Loucy (cell line): ENCODE data around the gene FGGY.

ENCODE experiments used
- EZH2phosphoT487 ChIP-seq: fragments of 200-600 bp; IDR thresholded peaks from 2 replicates; pipeline ENCODE4 v1.6.1; 2018; ENCODE audit warnings: antibody characterized with exemption, mild to moderate bottlenecking, moderate library complexity, borderline replicate concordance
- TF ChIP-seq, protein P1 (sequence below): fragments of 200-600 bp; sonication (generic); conservative IDR thresholded peaks from 2 replicates; pipeline ENCODE4 v1.5.1; 2014; ENCODE audit warnings: mild to moderate bottlenecking, antibody characterized with exemption, low read length

DNA sequence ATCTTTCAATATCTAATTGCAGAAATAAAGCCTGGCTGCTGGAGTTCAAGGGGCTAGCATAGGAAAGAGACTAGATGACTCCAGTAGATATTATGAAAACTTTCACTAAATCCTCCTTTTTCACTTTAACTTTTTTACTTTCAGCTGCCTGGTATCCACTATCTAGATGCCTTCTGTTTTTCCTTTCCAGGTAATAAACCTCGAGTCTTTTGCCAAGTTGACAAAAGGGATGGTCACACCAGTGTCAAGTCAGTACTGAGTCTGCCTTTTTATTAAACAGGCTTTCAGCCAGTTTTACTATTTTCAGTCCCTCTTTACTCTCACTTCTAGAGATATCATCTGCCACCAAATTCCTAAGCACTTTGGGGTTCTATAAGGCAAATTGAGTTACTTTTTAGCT lies 195.6 kb downstream of the FGGY start:
- TF ChIP-seq, protein P1, sequence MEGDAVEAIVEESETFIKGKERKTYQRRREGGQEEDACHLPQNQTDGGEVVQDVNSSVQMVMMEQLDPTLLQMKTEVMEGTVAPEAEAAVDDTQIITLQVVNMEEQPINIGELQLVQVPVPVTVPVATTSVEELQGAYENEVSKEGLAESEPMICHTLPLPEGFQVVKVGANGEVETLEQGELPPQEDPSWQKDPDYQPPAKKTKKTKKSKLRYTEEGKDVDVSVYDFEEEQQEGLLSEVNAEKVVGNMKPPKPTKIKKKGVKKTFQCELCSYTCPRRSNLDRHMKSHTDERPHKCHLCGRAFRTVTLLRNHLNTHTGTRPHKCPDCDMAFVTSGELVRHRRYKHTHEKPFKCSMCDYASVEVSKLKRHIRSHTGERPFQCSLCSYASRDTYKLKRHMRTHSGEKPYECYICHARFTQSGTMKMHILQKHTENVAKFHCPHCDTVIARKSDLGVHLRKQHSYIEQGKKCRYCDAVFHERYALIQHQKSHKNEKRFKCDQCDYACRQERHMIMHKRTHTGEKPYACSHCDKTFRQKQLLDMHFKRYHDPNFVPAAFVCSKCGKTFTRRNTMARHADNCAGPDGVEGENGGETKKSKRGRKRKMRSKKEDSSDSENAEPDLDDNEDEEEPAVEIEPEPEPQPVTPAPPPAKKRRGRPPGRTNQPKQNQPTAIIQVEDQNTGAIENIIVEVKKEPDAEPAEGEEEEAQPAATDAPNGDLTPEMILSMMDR, result no peak
- TF ChIP-seq EZH2phosphoT487, result no peak
